ENCODE data around the gene PON1.

The PON1 gene

GRCh38 chr7:95324431-95324830 lies at the start of gene PON1:
Gene PON1 (minus strand): TSS chr7:95324532. CDS start chr7:95324475, 57 bp downstream.
- no peak for DNase-seq

GRCh38 chr7:95373323-95373722 lies 49.0 kb upstream of the PON1 start:
- no peak for DNase-seq

GRCh38 chr7:95368235-95368634 lies 43.9 kb upstream of the PON1 start:
- DNase-seq = no peak

- DNase-seq = no peak
Observed at GRCh38 chr7:95367606-95368005, 43.3 kb upstream of the PON1 start.

GRCh38 chr7:95365151-95365550 lies 40.8 kb upstream of the PON1 start:
- DNase-seq = no peak

- DNase-seq = no peak
Observed at GRCh38 chr7:95357623-95358022, 33.3 kb upstream of the PON1 start.

- DNase-seq = no peak
Observed at GRCh38 chr7:95342642-95343307, 18.4 kb upstream of the PON1 start.

- DNase-seq = no peak
Observed at GRCh38 chr7:95342029-95342428, 17.7 kb upstream of the PON1 start.

- no peak for DNase-seq
Observed at GRCh38 chr7:95340491-95340890, 16.2 kb upstream of the PON1 start.

GRCh38 chr7:95338832-95339231 lies 14.5 kb upstream of the PON1 start:
- no peak for DNase-seq

GRCh38 chr7:95335093-95335492 lies 10.8 kb upstream of the PON1 start:
- DNase-seq = no peak

GRCh38 chr7:95334447-95334846 lies 10.1 kb upstream of the PON1 start:
- no peak for DNase-seq

- DNase-seq = no peak
Observed at GRCh38 chr7:95330961-95331337, 6.6 kb upstream of the PON1 start.

- DNase-seq = no peak
Observed at GRCh38 chr7:95330204-95330960, 6.0 kb upstream of the PON1 start.

- no peak for DNase-seq
Observed at GRCh38 chr7:95327356-95327755, 3.0 kb upstream of the PON1 start.

GRCh38 chr7:95323410-95324129 lies 762 bp downstream of the PON1 start:
- DNase-seq = no peak

- DNase-seq = no peak
Observed at GRCh38 chr7:95322854-95323253, 1.5 kb downstream of the PON1 start.

- DNase-seq = no peak
Observed at GRCh38 chr7:95322396-95322795, 1.9 kb downstream of the PON1 start.

GRCh38 chr7:95321720-95322119 lies 2.6 kb downstream of the PON1 start:
- no peak for DNase-seq

GRCh38 chr7:95320651-95321050 lies 3.7 kb downstream of the PON1 start:
- DNase-seq = no peak

- no peak for DNase-seq
Observed at GRCh38 chr7:95319570-95319969, 4.8 kb downstream of the PON1 start.

- peak in 1 of 2 experiments; percentile 1 for DNase-seq
Observed at GRCh38 chr7:95318501-95319100, 5.7 kb downstream of the PON1 start.

GRCh38 chr7:95317966-95318365 lies 6.4 kb downstream of the PON1 start:
- DNase-seq = no peak

- no peak for DNase-seq
Observed at GRCh38 chr7:95317546-95317945, 6.8 kb downstream of the PON1 start.
